Hepatocyte (in vitro differentiated cells): Measurements from ENCODE around the gene KIR3DL2.
"Not testable (repeated sequence)": the region's sequence is repeated elsewhere in the genome, so short reads cannot be mapped to it uniquely, and the experiment has no call there.

Experiments
- EZH2 ChIP-seq: fragments of 200-600 bp; sonication (generic); IDR thresholded peaks from 2 replicates; pipeline ENCODE4 v1.6.1; 2016; ENCODE audit warnings: antibody characterized with exemption, mild to moderate bottlenecking, borderline replicate concordance
- EZH2phosphoT487 ChIP-seq: fragments of 200-600 bp; sonication (generic); IDR thresholded peaks from one replicate; pipeline ENCODE4 v1.6.1; 2018; ENCODE audit warnings: antibody characterized with exemption, mild to moderate bottlenecking, low read depth, moderate library complexity; ENCODE audit not compliant: unreplicated experiment, severe bottlenecking
- TF ChIP-seq, protein P1 (sequence below): fragments of 200-600 bp; sonication (generic); IDR thresholded peaks from 2 replicates; pipeline ENCODE4 v1.5.1; 2016; ENCODE audit warnings: antibody characterized with exemption, mild to moderate bottlenecking; ENCODE audit not compliant: poor library complexity

GRCh38 chr19:54858476-54858875 lies 8.2 kb downstream of the KIR3DL2 start:
- TF ChIP-seq, protein P1, sequence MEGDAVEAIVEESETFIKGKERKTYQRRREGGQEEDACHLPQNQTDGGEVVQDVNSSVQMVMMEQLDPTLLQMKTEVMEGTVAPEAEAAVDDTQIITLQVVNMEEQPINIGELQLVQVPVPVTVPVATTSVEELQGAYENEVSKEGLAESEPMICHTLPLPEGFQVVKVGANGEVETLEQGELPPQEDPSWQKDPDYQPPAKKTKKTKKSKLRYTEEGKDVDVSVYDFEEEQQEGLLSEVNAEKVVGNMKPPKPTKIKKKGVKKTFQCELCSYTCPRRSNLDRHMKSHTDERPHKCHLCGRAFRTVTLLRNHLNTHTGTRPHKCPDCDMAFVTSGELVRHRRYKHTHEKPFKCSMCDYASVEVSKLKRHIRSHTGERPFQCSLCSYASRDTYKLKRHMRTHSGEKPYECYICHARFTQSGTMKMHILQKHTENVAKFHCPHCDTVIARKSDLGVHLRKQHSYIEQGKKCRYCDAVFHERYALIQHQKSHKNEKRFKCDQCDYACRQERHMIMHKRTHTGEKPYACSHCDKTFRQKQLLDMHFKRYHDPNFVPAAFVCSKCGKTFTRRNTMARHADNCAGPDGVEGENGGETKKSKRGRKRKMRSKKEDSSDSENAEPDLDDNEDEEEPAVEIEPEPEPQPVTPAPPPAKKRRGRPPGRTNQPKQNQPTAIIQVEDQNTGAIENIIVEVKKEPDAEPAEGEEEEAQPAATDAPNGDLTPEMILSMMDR, result not testable (repeated sequence)
- TF ChIP-seq EZH2phosphoT487, EZH2: not testable (repeated sequence)
